DOHH2 (cell line): ENCODE data around the gene GAPDHS.

Source experiments
- H3F3A ChIP-seq: fragments of 200-600 bp; sonication (generic), shearing (Covaris generic); 2 replicates; pipeline ENCODE4 v1.6.0; 2016; ENCODE audit warnings: antibody characterized with exemption, mild to moderate bottlenecking; ENCODE audit not compliant: control insufficient read depth, insufficient read depth
- H3K27ac ChIP-seq: fragments of 200-600 bp; sonication (generic); 2 replicates; pipeline ENCODE4 v1.5.1; 2014; ENCODE audit warnings: low read depth, mild to moderate bottlenecking, low read length, moderate library complexity
- H3K27me3 ChIP-seq: fragments of 200-600 bp; sonication (generic); 2 replicates; pipeline ENCODE4 v1.6.1; 2014; ENCODE audit warnings: mild to moderate bottlenecking, low read length, mixed read lengths; ENCODE audit not compliant: control insufficient read depth
- H3K36me3 ChIP-seq: fragments of 200-600 bp; sonication (generic); 2 replicates; pipeline ENCODE4 v1.6.1; 2014; ENCODE audit warnings: mild to moderate bottlenecking, low read length, moderate library complexity, mixed read lengths; ENCODE audit not compliant: control insufficient read depth
- H3K4me1 ChIP-seq: fragments of 200-600 bp; sonication (generic); 2 replicates; pipeline ENCODE4 v1.6.1; 2014; ENCODE audit warnings: mild to moderate bottlenecking, low read length, mixed read lengths; ENCODE audit not compliant: control insufficient read depth
- H3K4me2 ChIP-seq: fragments of 200-600 bp; sonication (generic); 2 replicates; pipeline ENCODE4 v1.6.0; 2014; ENCODE audit warnings: mild to moderate bottlenecking, low read length, moderate library complexity
- H3K4me3 ChIP-seq: fragments of 200-600 bp; sonication (generic); 2 replicates; pipeline ENCODE4 v1.5.1; 2014; ENCODE audit warnings: mild to moderate bottlenecking, low read length, mixed read lengths
- H3K79me2 ChIP-seq: fragments of 200-600 bp; sonication (generic); 2 replicates; pipeline ENCODE4 v1.6.1; 2014; ENCODE audit warnings: mild to moderate bottlenecking, low read length, mixed read lengths; ENCODE audit not compliant: control insufficient read depth
- H3K9me2 ChIP-seq: fragments of 200-600 bp; sonication (generic); replicated peaks from 2 replicates; pipeline ENCODE4 v1.6.1; 2014; ENCODE audit warnings: mild to moderate bottlenecking, low read length, mixed read lengths; ENCODE audit not compliant: control insufficient read depth
- H3K9me3 ChIP-seq: fragments of 200-600 bp; sonication (generic); 2 replicates; pipeline ENCODE4 v1.6.1; 2014; ENCODE audit warnings: antibody characterized with exemption, low read length, mixed read lengths; ENCODE audit not compliant: control insufficient read depth, insufficient read depth
- H4K20me1 ChIP-seq: fragments of 200-600 bp; sonication (generic); 2 replicates; pipeline ENCODE4 v1.6.0; 2014; ENCODE audit warnings: low read depth, mild to moderate bottlenecking, antibody characterized with exemption, low read length, moderate library complexity; ENCODE audit not compliant: control insufficient read depth, insufficient read depth
- CTCF ChIP-seq: fragments of 200-600 bp; sonication (generic); IDR thresholded peaks from one replicate; pipeline ENCODE4 v1.5.1; 2014; ENCODE audit warnings: antibody characterized with exemption, mild to moderate bottlenecking, low read depth, low read length; ENCODE audit not compliant: poor library complexity, severe bottlenecking
- EZH2phosphoT487 ChIP-seq: fragments of 200-600 bp; sonication (generic); IDR thresholded peaks from 2 replicates; pipeline ENCODE4 v1.6.1; 2017; ENCODE audit warnings: borderline replicate concordance, mild to moderate bottlenecking, antibody characterized with exemption, low read length, moderate library complexity, mixed read lengths

Gene GAPDHS

GRCh38 chr19:35577918-35578317 is 44.7 kb downstream of the GAPDHS start:
- Histone ChIP-seq H3K4me1 (no peaks in the 10 kb centered on the region), H3K9me2 (no peaks in the 10 kb centered on the region), H3K27me3 (no peaks in the 10 kb centered on the region), H3K79me2 (no peaks in the 10 kb centered on the region), H4K20me1 (no peaks in the 10 kb centered on the region), H3K9me3 (peaks cover 14% of the 10 kb centered on the region), H3K36me3 (no peaks in the 10 kb centered on the region), H3F3A (no peaks in the 10 kb centered on the region), H3K27ac (no peak overlapping the region), H3K4me2 (no peak overlapping the region), H3K4me3 (no peak overlapping the region)
- TF ChIP-seq CTCF (no peak), EZH2phosphoT487 (no peak)

GRCh38 chr19:35578707-35579106 is 45.5 kb downstream of the GAPDHS start:
- peaks cover 14% of the 10 kb centered on the region for H3K9me3 ChIP-seq
- no peaks in the 10 kb centered on the region for H3K36me3 ChIP-seq
- no peak overlapping the region for H3K27ac ChIP-seq
- H3K27me3 ChIP-seq = no peaks in the 10 kb centered on the region
- no peaks in the 10 kb centered on the region for H3K4me1 ChIP-seq
- no peaks in the 10 kb centered on the region for H4K20me1 ChIP-seq
- H3K79me2 ChIP-seq = no peaks in the 10 kb centered on the region
- no peak overlapping the region for H3K4me3 ChIP-seq
- TF ChIP-seq CTCF = no peak
- no peak for TF ChIP-seq EZH2phosphoT487
- H3F3A ChIP-seq = no peaks in the 10 kb centered on the region
- no peaks in the 10 kb centered on the region for H3K9me2 ChIP-seq
- H3K4me2 ChIP-seq = no peak overlapping the region

GRCh38 chr19:35582760-35583159 is 49.5 kb downstream of the GAPDHS start:
- no peaks in the 10 kb centered on the region for H4K20me1 ChIP-seq
- no peak for TF ChIP-seq EZH2phosphoT487
- no peak for TF ChIP-seq CTCF
- H3K4me2 ChIP-seq = no peak overlapping the region
- H3K36me3 ChIP-seq = no peaks in the 10 kb centered on the region
- H3K27me3 ChIP-seq = no peaks in the 10 kb centered on the region
- no peaks in the 10 kb centered on the region for H3K79me2 ChIP-seq
- H3K9me3 ChIP-seq = no peaks in the 10 kb centered on the region
- H3K4me3 ChIP-seq = no peak overlapping the region
- H3F3A ChIP-seq = no peaks in the 10 kb centered on the region
- no peaks in the 10 kb centered on the region for H3K9me2 ChIP-seq
- H3K27ac ChIP-seq = no peak overlapping the region
- no peaks in the 10 kb centered on the region for H3K4me1 ChIP-seq

GRCh38 chr19:35585848-35586247 is 52.6 kb downstream of the GAPDHS start, which contains the start of gene PMIS2:
PMIS2 (plus strand) TSS chr19:35586173; CDS start chr19:35586260, 87 bp downstream.
- H3K9me3 ChIP-seq = no peaks in the 10 kb centered on the region
- no peaks in the 10 kb centered on the region for H4K20me1 ChIP-seq
- H3K27ac ChIP-seq = no peak within 1 kb of the TSS
- no peaks in the 10 kb centered on the region for H3F3A ChIP-seq
- H3K4me1 ChIP-seq = no peaks in the 10 kb centered on the region
- no peaks in the 10 kb centered on the region for H3K36me3 ChIP-seq
- H3K79me2 ChIP-seq = no peaks in the 10 kb centered on the region
- no peak within 1 kb of the TSS for H3K4me2 ChIP-seq
- TF ChIP-seq CTCF (no peak), EZH2phosphoT487 (no peak)
- no peaks in the 10 kb centered on the region for H3K27me3 ChIP-seq
- H3K4me3 ChIP-seq = no peak within 1 kb of the TSS
- no peaks in the 10 kb centered on the region for H3K9me2 ChIP-seq
